Measurements from ENCODE around the gene RASGRF2. TPM values are rescaled to one million over a fixed set of nuclear protein-coding genes. Genes with fewer than 3 reads are reported as not detected.

The RASGRF2 gene
- total RNA-seq, 1 donor from 2014 or later, result 2.5 TPM

GRCh38 chr5:81194633-81195334 is 234.6 kb downstream of the RASGRF2 start:
- H3K9me3 Mint-ChIP-seq (ENCODE audit: unreplicated experiment), result no peaks in the 10 kb centered on the region
- peak; percentile 94 for DNase-seq (ENCODE audit: low spot score)
- no peaks in the 10 kb centered on the region for H3K27me3 Mint-ChIP-seq (ENCODE audit: unreplicated experiment)
- TF ChIP-seq CTCF (IDR thresholded peaks at IDR 0.05; ENCODE audit: unreplicated experiment), result peak; percentile 85
- no peak overlapping the region for H3K4me3 Mint-ChIP-seq (ENCODE audit: unreplicated experiment)
- H3K36me3 Mint-ChIP-seq (ENCODE audit: low read depth, unreplicated experiment), result no peaks in the 10 kb centered on the region
- H3K27ac Mint-ChIP-seq (ENCODE audit: unreplicated experiment), result no peak overlapping the region
- peaks cover 8% of the 10 kb centered on the region for H3K4me1 Mint-ChIP-seq (ENCODE audit: unreplicated experiment)

GRCh38 chr5:81195335-81195929 is 235.3 kb downstream of the RASGRF2 start:
- peaks cover 3% of the 10 kb centered on the region for H3K4me1 Mint-ChIP-seq (ENCODE audit: unreplicated experiment)
- no peak overlapping the region for H3K4me3 Mint-ChIP-seq (ENCODE audit: unreplicated experiment)
- H3K27ac Mint-ChIP-seq (ENCODE audit: unreplicated experiment), result no peak overlapping the region
- no peaks in the 10 kb centered on the region for H3K27me3 Mint-ChIP-seq (ENCODE audit: unreplicated experiment)
- peak; percentile 11 for TF ChIP-seq CTCF (IDR thresholded peaks at IDR 0.05; ENCODE audit: unreplicated experiment)
- no peaks in the 10 kb centered on the region for H3K36me3 Mint-ChIP-seq (ENCODE audit: low read depth, unreplicated experiment)
- DNase-seq (ENCODE audit: low spot score), result no peak
- no peaks in the 10 kb centered on the region for H3K9me3 Mint-ChIP-seq (ENCODE audit: unreplicated experiment)

GRCh38 chr5:81202655-81203054 is 242.5 kb downstream of the RASGRF2 start:
- no peak for TF ChIP-seq CTCF (IDR thresholded peaks at IDR 0.05; ENCODE audit: unreplicated experiment)
- H3K4me1 Mint-ChIP-seq (ENCODE audit: unreplicated experiment), result no peaks in the 10 kb centered on the region
- peaks cover 2% of the 10 kb centered on the region for H3K27me3 Mint-ChIP-seq (ENCODE audit: unreplicated experiment)
- no peaks in the 10 kb centered on the region for H3K36me3 Mint-ChIP-seq (ENCODE audit: low read depth, unreplicated experiment)
- no peak overlapping the region for H3K27ac Mint-ChIP-seq (ENCODE audit: unreplicated experiment)
- H3K4me3 Mint-ChIP-seq (ENCODE audit: unreplicated experiment), result no peak overlapping the region
- no peak for DNase-seq (ENCODE audit: low spot score)
- H3K9me3 Mint-ChIP-seq (ENCODE audit: unreplicated experiment), result no peaks in the 10 kb centered on the region

GRCh38 chr5:81203729-81204128 is 243.6 kb downstream of the RASGRF2 start:
- Mint-ChIP-seq H3K4me3 (ENCODE audit: unreplicated experiment) (no peak overlapping the region), H3K4me1 (ENCODE audit: unreplicated experiment) (no peaks in the 10 kb centered on the region), H3K27ac (ENCODE audit: unreplicated experiment) (no peak overlapping the region), H3K27me3 (ENCODE audit: unreplicated experiment) (peaks cover 2% of the 10 kb centered on the region), H3K36me3 (ENCODE audit: low read depth, unreplicated experiment) (no peaks in the 10 kb centered on the region), H3K9me3 (ENCODE audit: unreplicated experiment) (no peaks in the 10 kb centered on the region)
- no peak for DNase-seq (ENCODE audit: low spot score)
- TF ChIP-seq CTCF (IDR thresholded peaks at IDR 0.05; ENCODE audit: unreplicated experiment), result no peak

- no peak overlapping the region for H3K27ac Mint-ChIP-seq (ENCODE audit: unreplicated experiment)
- H3K4me3 Mint-ChIP-seq (ENCODE audit: unreplicated experiment), result no peak overlapping the region
- no peaks in the 10 kb centered on the region for H3K9me3 Mint-ChIP-seq (ENCODE audit: unreplicated experiment)
- TF ChIP-seq CTCF (IDR thresholded peaks at IDR 0.05; ENCODE audit: unreplicated experiment), result no peak
- peaks cover 2% of the 10 kb centered on the region for H3K27me3 Mint-ChIP-seq (ENCODE audit: unreplicated experiment)
- H3K36me3 Mint-ChIP-seq (ENCODE audit: low read depth, unreplicated experiment), result no peaks in the 10 kb centered on the region
- H3K4me1 Mint-ChIP-seq (ENCODE audit: unreplicated experiment), result no peaks in the 10 kb centered on the region
- DNase-seq (ENCODE audit: low spot score), result no peak
These were observed 244.0 kb downstream of the RASGRF2 start for GRCh38 chr5:81204205-81204604.
